K562 (cell line): ENCODE data around the gene OXSR1. TPM values are rescaled to one million over a fixed set of nuclear protein-coding genes. Genes with fewer than 3 reads are reported as not detected.

ENCODE experiments used
- BCL6 ChIP-seq: fragments of 250-450 bp; sonication (Bioruptor Pico); IDR thresholded peaks from 2 replicates; pipeline ENCODE4 v1.4.0; 2020
- BHLHE40 ChIP-seq: IDR thresholded peaks from 2 replicates; pipeline ENCODE4 v1.6.1; 2011; ENCODE audit warnings: low read length, improper control_type of control experiment
- CBX2 ChIP-seq: fragments of 200-600 bp; sonication (generic); IDR thresholded peaks from one replicate; pipeline ENCODE4 v1.6.1; 2012; ENCODE audit warnings: mild to moderate bottlenecking, low read length, inconsistent platforms; ENCODE audit not compliant: insufficient read depth, poor library complexity, severe bottlenecking
- ETV6 ChIP-seq, 3 experiments: fragments of 150-350 bp in 1 of 3; sonication (generic) in 1 of 3; formaldehyde crosslinking in 1 of 3; IDR thresholded peaks; 2 replicates each; pipeline versions ENCODE4 v1.6.1 to v1.8.0; 2014 to 2022; ENCODE audit warnings: borderline replicate concordance in 2 of 3, low read depth in 2 of 3, antibody characterized with exemption in 1 of 3, low read length in 1 of 3, mild to moderate bottlenecking in 1 of 3, missing genetic modification reagents in 1 of 3
- GATAD2B ChIP-seq: fragments of 450-650 bp; IDR thresholded peaks from 2 replicates; pipeline ENCODE4 v1.6.1; 2017; ENCODE audit warnings: mild to moderate bottlenecking, borderline replicate concordance
- GTF3C2 ChIP-seq: IDR thresholded peaks from 3 replicates; pipeline ENCODE4 v1.6.1; 2011; ENCODE audit warnings: borderline replicate concordance, mild to moderate bottlenecking, moderate library complexity; ENCODE audit not compliant: insufficient read length; ENCODE audit errors: extremely low read depth
- HDAC2 ChIP-seq: fragments of 450-650 bp; IDR thresholded peaks from 2 replicates; pipeline ENCODE4 v1.6.1; 2016; ENCODE audit warnings: mild to moderate bottlenecking
- KDM5B ChIP-seq: fragments of 200-600 bp; sonication (generic); IDR thresholded peaks from 2 replicates; pipeline ENCODE4 v1.6.1; 2012; ENCODE audit warnings: low read depth, mild to moderate bottlenecking, moderate library complexity, low read length, control low read depth, inconsistent platforms; ENCODE audit not compliant: insufficient replicate concordance
- MAFK ChIP-seq: IDR thresholded peaks from 2 replicates; pipeline ENCODE4 v1.6.1; 2011; ENCODE audit warnings: low read length, improper control_type of control experiment
- MXI1 ChIP-seq: IDR thresholded peaks from 2 replicates; pipeline ENCODE4 v1.6.1; 2011; ENCODE audit warnings: low read depth, mild to moderate bottlenecking, improper control_type of control experiment, low read length
- PKNOX1 ChIP-seq: fragments of 450-650 bp; IDR thresholded peaks from 2 replicates; pipeline ENCODE4 v1.6.1; 2016
- POU5F1 ChIP-seq: fragments of 150-350 bp; IDR thresholded peaks from 2 replicates; pipeline ENCODE4 v1.6.1; 2014; ENCODE audit warnings: borderline replicate concordance, low read length, low read depth, mild to moderate bottlenecking; ENCODE audit not compliant: partially characterized antibody
- SIN3A ChIP-seq, 2 experiments: fragments of 150-350 bp in 1 of 2; IDR thresholded peaks; 2 replicates each; pipeline ENCODE4 v1.6.1; 2011 to 2016; ENCODE audit warnings: borderline replicate concordance in 2 of 2, low read depth in 2 of 2, low read length in 2 of 2, mild to moderate bottlenecking in 2 of 2, moderate library complexity in 2 of 2; ENCODE audit not compliant: control insufficient read depth in 1 of 2
- SIN3B ChIP-seq: fragments of 450-650 bp; IDR thresholded peaks from 2 replicates; pipeline ENCODE4 v1.6.1; 2017; ENCODE audit warnings: low read depth, mild to moderate bottlenecking, moderate library complexity
- TOE1 ChIP-seq, 2 experiments: fragments of 450-650 bp in 1 of 2; sonication (generic) in 1 of 2; formaldehyde crosslinking in 1 of 2; IDR thresholded peaks; 2 replicates each; pipeline versions ENCODE4 v1.7.1 to v1.8.0; 2016 to 2022; ENCODE audit warnings: borderline replicate concordance in 2 of 2, mild to moderate bottlenecking in 2 of 2, antibody characterized with exemption in 1 of 2, inconsistent platforms in 1 of 2, low read depth in 1 of 2, missing genetic modification reagents in 1 of 2, moderate library complexity in 1 of 2
- TRIM25 ChIP-seq: fragments of 450-650 bp; IDR thresholded peaks from 2 replicates; pipeline ENCODE4 v1.7.0; 2016; ENCODE audit warnings: borderline replicate concordance
- ZNF146 ChIP-seq: IDR thresholded peaks from one replicate; pipeline ENCODE4 v1.6.1; 2018; ENCODE audit warnings: missing compliant biosample characterization; ENCODE audit not compliant: unreplicated experiment
- ZNF184 ChIP-seq: sonication (generic); formaldehyde crosslinking; IDR thresholded peaks from 2 replicates; pipeline ENCODE4 v1.5.0; 2020; ENCODE audit warnings: missing genetic modification reagents
- ZNF785 ChIP-seq: fragments of 250-450 bp; sonication (Bioruptor Pico); IDR thresholded peaks from 2 replicates; pipeline ENCODE4 v1.4.0; 2020; ENCODE audit warnings: mild to moderate bottlenecking
- polyA plus RNA-seq, 8 experiments: library from polyadenylated mRNA; depleted of rRNA in 4 of 8; stranded (reverse) in 5 of 8; unstranded in 3 of 8; fragments of >200 nt; fragmentation: Nextera tagmentation in 2 of 8; fragmentation: Illumina TruSeq in 1 of 8; extraction: Ambion mirVana in 2 of 8; extraction: Trizol in 1 of 8; gene quantifications; 2 replicates each; pipeline versions ENCODE4 v1.2.1 to v1.2.3, GENCODE V29; 2011 to 2014; ENCODE audit warnings: inconsistent platforms in 1 of 8, missing spikeins in 1 of 8
- total RNA-seq, 7 experiments: library from RNA; depleted of rRNA in 6 of 7; stranded (reverse); fragments of >200 nt in 6 of 7; fragmentation: Illumina TruSeq in 2 of 7; extraction: Trizol in 2 of 7; gene quantifications; 2 replicates each; pipeline versions ENCODE4 v1.2.1 to v1.2.3, GENCODE V29; 2011 to 2021; ENCODE audit warnings: low replicate concordance in 1 of 7
- TF ChIP-seq, protein P1 (sequence below): fragments of 450-650 bp; IDR thresholded peaks from 2 replicates; pipeline ENCODE4 v1.6.1; 2016; ENCODE audit warnings: mild to moderate bottlenecking

OXSR1 gene
- total and polyA plus RNA-seq, 9 of the 15 experiments (the other 6 are each of a cell fraction or from before 2014, with no cell fraction given): 15.7 to 87.6 (median 48.7) TPM

GRCh38 chr3:38164643-38164951 is 740 bp upstream of the OXSR1 start (continued):
- TF ChIP-seq, protein P1, sequence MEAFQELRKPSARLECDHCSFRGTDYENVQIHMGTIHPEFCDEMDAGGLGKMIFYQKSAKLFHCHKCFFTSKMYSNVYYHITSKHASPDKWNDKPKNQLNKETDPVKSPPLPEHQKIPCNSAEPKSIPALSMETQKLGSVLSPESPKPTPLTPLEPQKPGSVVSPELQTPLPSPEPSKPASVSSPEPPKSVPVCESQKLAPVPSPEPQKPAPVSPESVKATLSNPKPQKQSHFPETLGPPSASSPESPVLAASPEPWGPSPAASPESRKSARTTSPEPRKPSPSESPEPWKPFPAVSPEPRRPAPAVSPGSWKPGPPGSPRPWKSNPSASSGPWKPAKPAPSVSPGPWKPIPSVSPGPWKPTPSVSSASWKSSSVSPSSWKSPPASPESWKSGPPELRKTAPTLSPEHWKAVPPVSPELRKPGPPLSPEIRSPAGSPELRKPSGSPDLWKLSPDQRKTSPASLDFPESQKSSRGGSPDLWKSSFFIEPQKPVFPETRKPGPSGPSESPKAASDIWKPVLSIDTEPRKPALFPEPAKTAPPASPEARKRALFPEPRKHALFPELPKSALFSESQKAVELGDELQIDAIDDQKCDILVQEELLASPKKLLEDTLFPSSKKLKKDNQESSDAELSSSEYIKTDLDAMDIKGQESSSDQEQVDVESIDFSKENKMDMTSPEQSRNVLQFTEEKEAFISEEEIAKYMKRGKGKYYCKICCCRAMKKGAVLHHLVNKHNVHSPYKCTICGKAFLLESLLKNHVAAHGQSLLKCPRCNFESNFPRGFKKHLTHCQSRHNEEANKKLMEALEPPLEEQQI: no peak
- TF ChIP-seq MXI1: no peak; the same call in 1 of the 2 replicates
- TF ChIP-seq KDM5B: no peak
- no peak for TF ChIP-seq MAFK
- TF ChIP-seq CBX2: no peak
- no peak for TF ChIP-seq ZNF785 (CRISPR knock-in tag)
- TF ChIP-seq SIN3A (IDR thresholded peaks at IDR 0.05; ENCODE audit: borderline replicate concordance in 2 of 2, control insufficient read depth in 1 of 2, low read depth in 2 of 2, low read length in 2 of 2): no peak
- TF ChIP-seq ZNF146 (CRISPR knock-in tag): no peak
- TF ChIP-seq PKNOX1: no peak
- no peak for TF ChIP-seq ZNF184 (CRISPR knock-in tag)
- TF ChIP-seq BHLHE40: no peak
- no peak for TF ChIP-seq GTF3C2
- no peak for TF ChIP-seq SIN3B
- no peak for TF ChIP-seq TOE1 (IDR thresholded peaks at IDR 0.05; ENCODE audit: borderline replicate concordance)
- no peak for TF ChIP-seq TOE1 (CRISPR knock-in tag; IDR thresholded peaks at IDR 0.05; ENCODE audit: borderline replicate concordance, low read depth)
- TF ChIP-seq POU5F1: no peak
- TF ChIP-seq BCL6 (CRISPR knock-in tag): no peak
- 0 out of 2 replicates have a peak, but pooled peaks have one; percentile 18 for TF ChIP-seq GATAD2B
- TF ChIP-seq HDAC2: peak; percentile 32; the same call in 1 of the 2 replicates
- TF ChIP-seq TRIM25: no peak
- no peak for TF ChIP-seq ETV6 (IDR thresholded peaks at IDR 0.05; ENCODE audit: borderline replicate concordance in 1 of 2, low read depth in 2 of 2, low read length in 1 of 2)
- TF ChIP-seq ETV6 (CRISPR knock-in tag; IDR thresholded peaks at IDR 0.05; ENCODE audit: borderline replicate concordance): no peak
